Gastroesophageal sphincter (tissue), 4 donors: ENCODE measurements around the gene UNC13B. TPM values are rescaled to one million over a fixed set of nuclear protein-coding genes. Genes with fewer than 3 reads are reported as not detected.

Experiments
- ATAC-seq: fragments of 150-250 bp; one replicate; pipeline ENCODE4 v1.9.1; 2016; ENCODE audit warnings: mild to moderate bottlenecking, moderate library complexity
- H3K27ac ChIP-seq, 4 donors: fragments of 200-600 bp; sonication (generic) in 3 of 4; 1 replicate in 3 of 4; 2 replicates in 1 of 4; pipeline ENCODE4 v1.5.1; 2016 to 2019
- H3K27me3 ChIP-seq: fragments of 200-600 bp; sonication (generic); one replicate; pipeline ENCODE4 v1.5.1; 2019
- H3K36me3 ChIP-seq, 2 donors: fragments of 200-600 bp; sonication (generic); one replicate each; pipeline ENCODE4 v1.5.1; 2019; ENCODE audit warnings: control low read depth in 1 of 2
- H3K4me1 ChIP-seq, 3 donors: fragments of 200-600 bp; sonication (generic); 1 replicate in 2 of 3; 2 replicates in 1 of 3; pipeline ENCODE4 v1.5.1; 2016 to 2019; ENCODE audit warnings: control low read depth in 2 of 3
- H3K4me3 ChIP-seq, 2 donors: fragments of 200-600 bp; sonication (generic); one replicate each; pipeline ENCODE4 v1.5.1; 2019; ENCODE audit warnings: mild to moderate bottlenecking in 1 of 2, moderate library complexity in 1 of 2
- H3K9me3 ChIP-seq, 3 donors: fragments of 200-600 bp; sonication (generic); one replicate each; pipeline ENCODE4 v1.5.1; 2017 to 2019; ENCODE audit warnings: control low read depth in 2 of 3
- CTCF ChIP-seq, 4 experiments: fragments of 200-600 bp in 2 of 4; fragments of 450-650 bp in 2 of 4; sonication (generic) in 1 of 4; IDR thresholded peaks; one replicate each; pipeline ENCODE4 v1.5.1; 2017 to 2019; ENCODE audit warnings: antibody characterized with exemption in 4 of 4, mild to moderate bottlenecking in 2 of 4, moderate library complexity in 2 of 4
- EP300 ChIP-seq: sonication (generic); formaldehyde crosslinking; IDR thresholded peaks from one replicate; pipeline ENCODE4 v1.6.1; 2017; ENCODE audit warnings: antibody characterized with exemption, mild to moderate bottlenecking
- POLR2A ChIP-seq, 2 donors: fragments of 450-650 bp; IDR thresholded peaks; one replicate each; pipeline ENCODE4 v1.6.1; 2017; ENCODE audit warnings: antibody characterized with exemption in 2 of 2, mild to moderate bottlenecking in 2 of 2, moderate library complexity in 1 of 2
- POLR2AphosphoS5 ChIP-seq: sonication (generic); formaldehyde crosslinking; IDR thresholded peaks from one replicate; pipeline ENCODE4 v1.6.1; 2017; ENCODE audit warnings: antibody characterized with exemption
- WGBS, 2 donors: methylation state at CpG; one replicate each; pipeline ENCODE4 v1.1.5; 2018; ENCODE audit warnings: low coverage in 1 of 2; 5-methylcytosine and 5-hydroxymethylcytosine counted together
- total RNA-seq, 4 donors: library from RNA; depleted of rRNA; stranded (reverse); fragments of >200 nt; gene quantifications; one replicate each; pipeline ENCODE4 v1.1.0, GENCODE V29; 2016

The UNC13B gene
- total RNA-seq, 4 donors from 2014 or later: 21.3 to 35.3 (median 31.7) TPM

- Histone ChIP-seq H3K9me3 (no peaks in the 10 kb centered on the region), H3K4me1 (no peaks in the 10 kb centered on the region), H3K27me3 (no peaks in the 10 kb centered on the region), H3K27ac (no peak overlapping the region), H3K36me3 (peaks cover 0 to 96% of the 10 kb centered on the region in 2 donors), H3K4me3 (no peak overlapping the region)
- TF ChIP-seq EP300 (no peak), POLR2AphosphoS5 (no peak), CTCF (IDR thresholded peaks at IDR 0.05) (no peak), POLR2A (IDR thresholded peaks at IDR 0.05) (no peak)
- 86% methylated on average over 4 of the region's 4 CpGs; no CpG with 5 or more reads in 1 of the 2 donors for WGBS, 2 donors
- ATAC-seq: no peak
Observed at GRCh38 chr9:35395076-35395705, 233.4 kb downstream of the UNC13B start.

GRCh38 chr9:35395706-35396101 is 233.9 kb downstream of the UNC13B start:
- Histone ChIP-seq H3K27ac (no peak overlapping the region), H3K4me3 (no peak overlapping the region), H3K36me3 (peaks cover 0 to 96% of the 10 kb centered on the region in 2 donors), H3K27me3 (no peaks in the 10 kb centered on the region), H3K9me3 (no peaks in the 10 kb centered on the region), H3K4me1 (no peaks in the 10 kb centered on the region)
- 81% methylated on average over 1 of the region's 1 CpG; no CpG with 5 or more reads in 1 of the 2 donors for WGBS, 2 donors
- TF ChIP-seq POLR2A (IDR thresholded peaks at IDR 0.05): no peak
- TF ChIP-seq POLR2AphosphoS5: no peak
- no peak for TF ChIP-seq CTCF (IDR thresholded peaks at IDR 0.05)
- no peak for TF ChIP-seq EP300
- ATAC-seq: no peak

- no peaks in the 10 kb centered on the region for H3K4me1 ChIP-seq
- peaks cover 0 to 96% of the 10 kb centered on the region in 2 donors for H3K36me3 ChIP-seq
- no peaks in the 10 kb centered on the region for H3K9me3 ChIP-seq
- TF ChIP-seq POLR2AphosphoS5: no peak
- no peak for TF ChIP-seq CTCF (IDR thresholded peaks at IDR 0.05)
- no peak for TF ChIP-seq EP300
- no peak for TF ChIP-seq POLR2A (IDR thresholded peaks at IDR 0.05)
- H3K27ac ChIP-seq: no peak overlapping the region
- no peak for ATAC-seq
- 69 to 95% methylated on average over 2 to 4 of the region's 10 CpGs for WGBS, 2 donors
- H3K27me3 ChIP-seq: no peaks in the 10 kb centered on the region
- H3K4me3 ChIP-seq: no peak overlapping the region
Observed at GRCh38 chr9:35396560-35397215, 234.9 kb downstream of the UNC13B start.

- no peak for ATAC-seq
- H3K9me3 ChIP-seq: no peaks in the 10 kb centered on the region
- TF ChIP-seq POLR2A (IDR thresholded peaks at IDR 0.05) (no peak), EP300 (no peak), POLR2AphosphoS5 (no peak), CTCF (IDR thresholded peaks at IDR 0.05) (no peak)
- H3K4me1 ChIP-seq: no peaks in the 10 kb centered on the region
- no peaks in the 10 kb centered on the region for H3K27me3 ChIP-seq
- 85 to 89% methylated on average over 2 to 3 of the region's 3 CpGs for WGBS, 2 donors
- H3K27ac ChIP-seq: no peak overlapping the region
- no peak overlapping the region for H3K4me3 ChIP-seq
- peaks cover 0 to 96% of the 10 kb centered on the region in 2 donors for H3K36me3 ChIP-seq
Observed at GRCh38 chr9:35397216-35397698, 235.4 kb downstream of the UNC13B start.

GRCh38 chr9:35397923-35398322 is 236.1 kb downstream of the UNC13B start:
- TF ChIP-seq POLR2A (IDR thresholded peaks at IDR 0.05): no peak
- TF ChIP-seq EP300: no peak
- no peak overlapping the region for H3K27ac ChIP-seq
- H3K4me3 ChIP-seq: no peak overlapping the region
- no peak for ATAC-seq
- 80 to 100% methylated on average over 1 of the region's 1 CpG for WGBS, 2 donors
- H3K27me3 ChIP-seq: no peaks in the 10 kb centered on the region
- no peaks in the 10 kb centered on the region for H3K9me3 ChIP-seq
- no peaks in the 10 kb centered on the region for H3K4me1 ChIP-seq
- H3K36me3 ChIP-seq: peaks cover 0 to 99% of the 10 kb centered on the region in 2 donors
